Stimulated activated CD4-positive, alpha-beta T cell treated with anti-CD3 and anti-CD28 coated beads, Interleukin-4, amount 100 ng/mL, for 24 hours (primary cell): Measurements from ENCODE around the gene TMEM219.

Experiments
- DNase-seq: peaks from one replicate; pipeline ENCODE4 v3.0.0-alpha.2; 2020

TMEM219 gene

GRCh38 chr16:29983420-29984136 is 21.7 kb downstream of the TMEM219 start:
- no peak for DNase-seq

- no peak for DNase-seq
Measured at GRCh38 chr16:29984137-29984763, 22.4 kb downstream of the TMEM219 start.

GRCh38 chr16:29984764-29985147 is 22.9 kb downstream of the TMEM219 start:
- DNase-seq = no peak

- no peak for DNase-seq
Measured at GRCh38 chr16:29985271-29985811, 23.5 kb downstream of the TMEM219 start.

- no peak for DNase-seq
Measured at GRCh38 chr16:29986231-29986630, 24.4 kb downstream of the TMEM219 start.

GRCh38 chr16:29986931-29987330 is 25.1 kb downstream of the TMEM219 start:
- DNase-seq = no peak

GRCh38 chr16:29987371-29988085 is 25.6 kb downstream of the TMEM219 start:
- no peak for DNase-seq

GRCh38 chr16:29988346-29989075 is 26.6 kb downstream of the TMEM219 start:
- DNase-seq = no peak

- DNase-seq = no peak
Measured at GRCh38 chr16:29989111-29989858, 27.4 kb downstream of the TMEM219 start.

GRCh38 chr16:29990034-29990433 is 28.2 kb downstream of the TMEM219 start:
- no peak for DNase-seq

GRCh38 chr16:29990883-29991570 is 29.1 kb downstream of the TMEM219 start:
- no peak for DNase-seq

- DNase-seq = no peak
Measured at GRCh38 chr16:29991571-29991904, 29.7 kb downstream of the TMEM219 start.

GRCh38 chr16:29992344-29992967 is 30.6 kb downstream of the TMEM219 start:
- DNase-seq = no peak

- no peak for DNase-seq
Measured at GRCh38 chr16:29993191-29993902, 31.5 kb downstream of the TMEM219 start.

GRCh38 chr16:29993903-29994599 is 32.2 kb downstream of the TMEM219 start:
- DNase-seq = no peak

GRCh38 chr16:29994600-29995323 is 32.9 kb downstream of the TMEM219 start:
- peak; percentile 75 for DNase-seq

- peak; percentile 89 for DNase-seq
Measured at GRCh38 chr16:29995324-29995910, 33.5 kb downstream of the TMEM219 start, which contains the start of gene HIRIP3. TSS of gene HIRIP3 (minus strand) at chr16:29995617. CDS start at chr16:29995605, 12 bp downstream.

- DNase-seq = peak; percentile 99
Measured at GRCh38 chr16:29995911-29996765, 34.3 kb downstream of the TMEM219 start, which contains the start of gene INO80E. TSS of gene INO80E (plus strand) at chr16:29996241. CDS start at chr16:29996311, 70 bp downstream.
